ENCODE data around the gene FAM217A.
"Not testable (repeated sequence)": the region's sequence is repeated elsewhere in the genome, so short reads cannot be mapped to it uniquely, and the experiment has no call there.

FAM217A gene

DNA sequence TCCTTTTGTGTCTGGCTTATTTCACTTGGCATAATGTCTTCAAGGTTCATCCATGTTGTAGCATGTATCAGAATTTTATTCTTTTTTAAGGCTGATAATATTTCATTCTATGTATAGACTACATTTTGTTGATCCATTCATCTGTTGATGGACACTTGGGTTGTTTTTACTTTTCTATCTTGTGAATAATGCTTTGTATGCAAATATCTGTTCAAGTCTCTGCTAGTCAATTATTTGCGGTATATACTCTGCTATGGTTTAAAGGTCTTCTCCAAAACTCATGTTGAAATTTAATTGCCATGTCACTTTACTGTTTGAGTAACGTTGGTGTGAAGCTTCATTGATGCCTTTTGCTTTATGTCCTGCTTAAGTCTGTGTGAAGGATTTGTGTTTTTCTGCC lies 28.9 kb upstream of the FAM217A start:
- Histone ChIP-seq H3K9ac (ENCODE audit: low read length) (no peak overlapping the region), H3K4me1 (ENCODE audit: control insufficient read depth, insufficient read depth, low read length) (peaks cover 9% of the 10 kb centered on the region), H3K36me3 (ENCODE audit: control insufficient read depth, insufficient read depth, low read length, severe bottlenecking) (no peaks in the 10 kb centered on the region), H3K9me3 (ENCODE audit: control insufficient read depth, low read length) (peaks cover 4% of the 10 kb centered on the region), H3K27me3 (replicated peaks; ENCODE audit: control insufficient read depth, insufficient read depth, low read length) (no peaks in the 10 kb centered on the region), H3K4me3 (ENCODE audit: low read length) (no peak overlapping the region)
- no peak for DNase-seq (ENCODE audit: low read depth)

GRCh38 chr6:4105980-4106536 lies 27.1 kb upstream of the FAM217A start:
- Histone ChIP-seq H3K4me3 (ENCODE audit: low read length) (no peak overlapping the region), H3K27me3 (replicated peaks; ENCODE audit: control insufficient read depth, insufficient read depth, low read length) (no peaks in the 10 kb centered on the region), H3K4me1 (ENCODE audit: control insufficient read depth, insufficient read depth, low read length) (peaks cover 9% of the 10 kb centered on the region), H3K9ac (ENCODE audit: low read length) (no peak overlapping the region), H3K9me3 (ENCODE audit: control insufficient read depth, low read length) (no peaks in the 10 kb centered on the region), H3K36me3 (ENCODE audit: control insufficient read depth, insufficient read depth, low read length, severe bottlenecking) (no peaks in the 10 kb centered on the region)
- DNase-seq (ENCODE audit: low read depth) = no peak

DNA sequence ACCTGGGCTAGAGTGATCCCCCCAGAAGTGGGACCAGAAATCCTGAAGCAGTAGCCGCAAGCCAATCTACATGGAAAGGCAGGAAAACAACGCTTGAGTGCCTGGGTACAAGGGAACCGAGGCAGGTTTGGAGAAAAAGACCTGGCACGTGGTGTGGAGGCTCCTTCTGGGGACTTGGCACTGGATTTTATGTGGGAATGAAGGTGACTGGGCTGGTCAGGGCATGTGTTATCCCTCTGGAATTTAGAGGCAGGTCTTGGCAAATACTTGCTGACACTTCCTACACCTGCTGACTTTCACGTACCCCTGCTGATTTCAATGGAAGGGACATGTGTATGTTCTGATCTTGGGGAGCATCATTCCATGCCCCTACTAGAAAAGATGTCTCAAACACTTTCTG lies 25.0 kb upstream of the FAM217A start:
- no peak for DNase-seq (ENCODE audit: low read depth)
- H3K4me3 ChIP-seq (ENCODE audit: low read length) = no peak overlapping the region
- H3K27me3 ChIP-seq (replicated peaks; ENCODE audit: control insufficient read depth, insufficient read depth, low read length) = no peaks in the 10 kb centered on the region
- H3K4me1 ChIP-seq (ENCODE audit: control insufficient read depth, insufficient read depth, low read length) = no peaks in the 10 kb centered on the region
- no peaks in the 10 kb centered on the region for H3K9me3 ChIP-seq (ENCODE audit: control insufficient read depth, low read length)
- H3K9ac ChIP-seq (ENCODE audit: low read length) = no peak overlapping the region
- no peaks in the 10 kb centered on the region for H3K36me3 ChIP-seq (ENCODE audit: control insufficient read depth, insufficient read depth, low read length, severe bottlenecking)

DNA sequence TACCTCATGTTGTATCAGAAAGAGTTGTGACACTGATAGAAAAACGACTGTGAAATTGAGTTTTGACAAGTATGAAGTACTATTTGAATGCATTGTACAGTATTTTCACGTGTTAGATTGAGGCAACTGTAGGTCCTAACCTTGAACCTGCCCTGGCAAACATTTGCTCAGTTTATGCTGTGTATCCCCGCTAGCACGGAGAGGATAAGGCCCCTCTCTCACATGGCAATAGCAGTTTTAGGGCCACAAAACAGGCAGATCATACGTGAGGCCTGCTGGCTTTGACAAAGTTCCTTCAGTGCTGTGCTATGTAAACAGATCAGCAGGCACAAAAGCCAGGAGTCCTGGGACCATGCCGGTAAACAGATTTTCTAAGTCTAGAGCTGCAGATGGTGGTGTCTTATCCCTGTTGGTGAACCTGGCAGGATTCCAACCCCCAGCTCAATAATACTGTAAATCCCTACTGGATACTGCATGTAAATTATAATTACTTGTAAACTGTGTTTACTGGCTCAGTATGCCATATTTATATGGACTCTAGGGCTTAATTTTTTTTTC lies 23.8 kb upstream of the FAM217A start:
- H3K9me3 ChIP-seq (ENCODE audit: control insufficient read depth, low read length) = no peaks in the 10 kb centered on the region
- no peak for DNase-seq (ENCODE audit: low read depth)
- no peak overlapping the region for H3K9ac ChIP-seq (ENCODE audit: low read length)
- H3K4me3 ChIP-seq (ENCODE audit: low read length) = no peak overlapping the region
- H3K27me3 ChIP-seq (replicated peaks; ENCODE audit: control insufficient read depth, insufficient read depth, low read length) = no peaks in the 10 kb centered on the region
- no peaks in the 10 kb centered on the region for H3K4me1 ChIP-seq (ENCODE audit: control insufficient read depth, insufficient read depth, low read length)
- no peaks in the 10 kb centered on the region for H3K36me3 ChIP-seq (ENCODE audit: control insufficient read depth, insufficient read depth, low read length, severe bottlenecking)

DNA sequence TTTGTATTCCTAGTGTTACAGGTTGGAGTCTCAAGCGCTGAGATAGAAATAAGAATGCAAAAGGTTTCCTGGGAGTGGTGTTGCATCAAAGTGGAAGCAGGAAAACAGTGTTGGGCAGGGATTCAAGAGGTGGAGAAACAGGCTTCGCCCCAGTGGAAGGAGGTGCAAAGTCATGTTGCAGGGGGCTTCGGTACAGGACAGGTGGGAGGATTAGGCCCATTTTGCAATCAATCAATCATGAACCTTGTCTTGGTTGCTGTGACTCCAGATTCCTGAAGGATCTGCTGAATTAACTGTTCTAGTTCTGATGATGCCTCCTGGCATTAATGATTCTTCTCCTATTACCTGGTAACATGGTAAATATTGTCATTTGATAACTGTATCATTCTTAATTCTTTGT lies 22.4 kb upstream of the FAM217A start:
- H3K4me3 ChIP-seq (ENCODE audit: low read length) = no peak overlapping the region
- H3K4me1 ChIP-seq (ENCODE audit: control insufficient read depth, insufficient read depth, low read length) = no peaks in the 10 kb centered on the region
- H3K27me3 ChIP-seq (replicated peaks; ENCODE audit: control insufficient read depth, insufficient read depth, low read length) = no peaks in the 10 kb centered on the region
- H3K9me3 ChIP-seq (ENCODE audit: control insufficient read depth, low read length) = no peaks in the 10 kb centered on the region
- no peak overlapping the region for H3K9ac ChIP-seq (ENCODE audit: low read length)
- no peak for DNase-seq (ENCODE audit: low read depth)
- H3K36me3 ChIP-seq (ENCODE audit: control insufficient read depth, insufficient read depth, low read length, severe bottlenecking) = no peaks in the 10 kb centered on the region

- H3K4me1 ChIP-seq (ENCODE audit: control insufficient read depth, insufficient read depth, low read length) = no peaks in the 10 kb centered on the region
- H3K4me3 ChIP-seq (ENCODE audit: low read length) = no peak overlapping the region
- no peak overlapping the region for H3K9ac ChIP-seq (ENCODE audit: low read length)
- no peak for DNase-seq (ENCODE audit: low read depth)
- no peaks in the 10 kb centered on the region for H3K27me3 ChIP-seq (replicated peaks; ENCODE audit: control insufficient read depth, insufficient read depth, low read length)
- H3K36me3 ChIP-seq (ENCODE audit: control insufficient read depth, insufficient read depth, low read length, severe bottlenecking) = no peaks in the 10 kb centered on the region
- no peaks in the 10 kb centered on the region for H3K9me3 ChIP-seq (ENCODE audit: control insufficient read depth, low read length)
Measured at GRCh38 chr6:4100655-4101054, 21.7 kb upstream of the FAM217A start.

- H3K9me3 ChIP-seq (ENCODE audit: control insufficient read depth, low read length) = no peaks in the 10 kb centered on the region
- no peaks in the 10 kb centered on the region for H3K36me3 ChIP-seq (ENCODE audit: control insufficient read depth, insufficient read depth, low read length, severe bottlenecking)
- no peaks in the 10 kb centered on the region for H3K4me1 ChIP-seq (ENCODE audit: control insufficient read depth, insufficient read depth, low read length)
- DNase-seq (ENCODE audit: low read depth) = no peak
- no peaks in the 10 kb centered on the region for H3K27me3 ChIP-seq (replicated peaks; ENCODE audit: control insufficient read depth, insufficient read depth, low read length)
- no peak overlapping the region for H3K4me3 ChIP-seq (ENCODE audit: low read length)
- no peak overlapping the region for H3K9ac ChIP-seq (ENCODE audit: low read length)
Measured at GRCh38 chr6:4093288-4093687, 14.4 kb upstream of the FAM217A start.

GRCh38 chr6:4091941-4092340 lies 13.0 kb upstream of the FAM217A start:
- Histone ChIP-seq H3K36me3 (ENCODE audit: control insufficient read depth, insufficient read depth, low read length, severe bottlenecking) (no peaks in the 10 kb centered on the region), H3K27me3 (replicated peaks; ENCODE audit: control insufficient read depth, insufficient read depth, low read length) (no peaks in the 10 kb centered on the region), H3K9ac (ENCODE audit: low read length) (no peak overlapping the region), H3K4me1 (ENCODE audit: control insufficient read depth, insufficient read depth, low read length) (no peaks in the 10 kb centered on the region), H3K9me3 (ENCODE audit: control insufficient read depth, low read length) (no peaks in the 10 kb centered on the region), H3K4me3 (ENCODE audit: low read length) (no peak overlapping the region)
- no peak for DNase-seq (ENCODE audit: low read depth)

- H3K9ac ChIP-seq (ENCODE audit: low read length); H3K36me3 ChIP-seq (ENCODE audit: control insufficient read depth, insufficient read depth, low read length, severe bottlenecking); H3K4me3 ChIP-seq (ENCODE audit: low read length); H3K9me3 ChIP-seq (ENCODE audit: control insufficient read depth, low read length); H3K4me1 ChIP-seq (ENCODE audit: control insufficient read depth, insufficient read depth, low read length); H3K27me3 ChIP-seq (replicated peaks; ENCODE audit: control insufficient read depth, insufficient read depth, low read length); DNase-seq (ENCODE audit: low read depth): not testable (repeated sequence)
Measured at GRCh38 chr6:4090043-4090442, 11.1 kb upstream of the FAM217A start.

DNA sequence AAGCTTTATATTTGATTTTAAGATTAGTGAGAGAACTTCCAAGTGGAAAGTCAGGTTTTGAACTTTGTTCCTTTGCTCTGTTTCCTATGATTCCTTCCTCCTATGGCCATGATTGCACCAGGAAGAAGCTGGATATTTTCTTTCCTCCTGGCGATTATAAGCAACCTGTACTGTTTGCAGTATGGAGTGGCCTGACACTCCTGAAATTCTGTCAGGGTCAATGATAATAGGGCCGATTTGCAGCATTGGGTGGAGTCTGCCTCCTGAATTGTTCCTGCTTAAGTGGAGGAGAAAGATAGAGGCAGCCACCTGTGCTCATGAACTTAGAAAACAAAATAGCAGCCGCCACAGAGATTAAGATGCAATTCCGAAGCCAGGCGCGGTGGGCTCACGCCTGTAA lies 9.8 kb upstream of the FAM217A start:
- H3K9me3 ChIP-seq (ENCODE audit: control insufficient read depth, low read length) = no peaks in the 10 kb centered on the region
- H3K9ac ChIP-seq (ENCODE audit: low read length) = no peak overlapping the region
- H3K4me1 ChIP-seq (ENCODE audit: control insufficient read depth, insufficient read depth, low read length) = peaks cover 2% of the 10 kb centered on the region
- no peaks in the 10 kb centered on the region for H3K27me3 ChIP-seq (replicated peaks; ENCODE audit: control insufficient read depth, insufficient read depth, low read length)
- H3K4me3 ChIP-seq (ENCODE audit: low read length) = no peak overlapping the region
- H3K36me3 ChIP-seq (ENCODE audit: control insufficient read depth, insufficient read depth, low read length, severe bottlenecking) = no peaks in the 10 kb centered on the region
- no peak for DNase-seq (ENCODE audit: low read depth)

DNA sequence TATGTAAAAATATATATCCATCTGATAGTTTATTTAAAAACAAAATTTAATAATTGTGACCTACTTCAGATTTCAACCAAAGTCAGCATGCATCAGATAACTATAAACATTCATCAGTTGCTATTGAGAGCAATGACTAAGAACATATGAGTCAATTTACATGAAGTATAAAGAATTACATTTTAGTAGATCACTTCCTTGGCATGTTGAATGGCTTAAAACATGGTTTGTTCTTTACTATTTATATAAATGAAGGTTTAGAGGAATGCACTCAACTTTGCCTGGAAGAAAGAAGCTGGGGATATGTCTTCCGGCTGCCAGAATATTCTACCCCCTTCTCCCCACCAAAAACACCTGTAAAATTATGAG lies 6.4 kb upstream of the FAM217A start:
- no peak overlapping the region for H3K4me3 ChIP-seq (ENCODE audit: low read length)
- no peak overlapping the region for H3K9ac ChIP-seq (ENCODE audit: low read length)
- H3K27me3 ChIP-seq (replicated peaks; ENCODE audit: control insufficient read depth, insufficient read depth, low read length) = no peaks in the 10 kb centered on the region
- peaks cover 2% of the 10 kb centered on the region for H3K4me1 ChIP-seq (ENCODE audit: control insufficient read depth, insufficient read depth, low read length)
- H3K36me3 ChIP-seq (ENCODE audit: control insufficient read depth, insufficient read depth, low read length, severe bottlenecking) = no peaks in the 10 kb centered on the region
- peak; percentile 21 for DNase-seq (ENCODE audit: low read depth)
- H3K9me3 ChIP-seq (ENCODE audit: control insufficient read depth, low read length) = no peaks in the 10 kb centered on the region

Measured in adipocyte (in vitro differentiated cells).